IMR-90 (cell line): ENCODE results near the gene LTBP1. TPM values are rescaled to one million over a fixed set of nuclear protein-coding genes. Genes with fewer than 3 reads are reported as not detected.

ENCODE experiments used
- ATAC-seq: fragments of 200-7000 bp; cut with Tn5 transposase; 2 replicates; pipeline ENCODE4 v1.9.1; 2020; ENCODE audit warnings: low read depth, mild to moderate bottlenecking, moderate library complexity
- BruUV-seq: library from RNA; stranded (reverse); fragments of 400-500 nt; replicated peaks from 2 replicates; lab custom pipeline; 2021; lab: Mats Ljungman, UMichigan
- CTCF ChIA-PET: fragments of 300-600 bp; formaldehyde crosslinking; extraction: SDS; loops from one replicate; lab custom pipeline; 2021; ENCODE audit warnings: antibody characterized with exemption; lab: Yijun Ruan, JAX
- POLR2A ChIA-PET: fragments of 300-600 bp; sonication (Branson Sonifier 250); formaldehyde crosslinking; loops from one replicate; lab custom pipeline; 2022; ENCODE audit warnings: antibody characterized with exemption; ENCODE audit not compliant: unreplicated experiment; lab: Charles Lee
- DNase-seq: peaks from one replicate; pipeline ENCODE4 v3.0.0; 2013
- H2AFZ ChIP-seq: replicated peaks from 2 replicates; pipeline ENCODE3; 2013; ENCODE audit warnings: low read length, mild to moderate bottlenecking; ENCODE audit not compliant: poor library complexity
- H2AK5ac ChIP-seq: 2 replicates; pipeline ENCODE4 v1.6.1; 2013; ENCODE audit warnings: low read depth, low read length, inconsistent platforms
- H2AK9ac ChIP-seq: replicated peaks from 2 replicates; pipeline ENCODE3; 2013; ENCODE audit warnings: mild to moderate bottlenecking, low read depth, low read length, moderate library complexity; ENCODE audit not compliant: poor library complexity
- H2BK120ac ChIP-seq: 2 replicates; pipeline ENCODE4 v1.6.1; 2013; ENCODE audit warnings: low read depth, low read length, inconsistent platforms
- H2BK15ac ChIP-seq: 3 replicates; pipeline ENCODE4 v1.6.1; 2013; ENCODE audit warnings: low read depth, low read length, inconsistent platforms
- H2BK20ac ChIP-seq: 2 replicates; pipeline ENCODE4 v1.6.1; 2013; ENCODE audit warnings: low read depth, mild to moderate bottlenecking, inconsistent platforms, low read length, moderate library complexity
- H2BK5ac ChIP-seq: 2 replicates; pipeline ENCODE4 v1.6.1; 2013; ENCODE audit warnings: mild to moderate bottlenecking, low read depth, low read length, inconsistent platforms; ENCODE audit not compliant: poor library complexity, severe bottlenecking
- H3K14ac ChIP-seq: replicated peaks from 2 replicates; pipeline ENCODE4 v1.6.1; 2013; ENCODE audit warnings: low read depth, low read length, inconsistent platforms
- H3K18ac ChIP-seq: 2 replicates; pipeline ENCODE4 v1.6.1; 2013; ENCODE audit warnings: low read depth, low read length, control low read depth
- H3K23ac ChIP-seq: 2 replicates; pipeline ENCODE4 v1.6.1; 2013; ENCODE audit warnings: low read depth, low read length, inconsistent platforms
- H3K27ac ChIP-seq: 2 replicates; pipeline ENCODE4 v1.5.1; 2013; ENCODE audit warnings: mild to moderate bottlenecking, control low read depth, low read length; ENCODE audit not compliant: insufficient read depth
- H3K27me3 ChIP-seq: 2 replicates; pipeline ENCODE4 v1.6.1; 2013; ENCODE audit warnings: low read length; ENCODE audit not compliant: control insufficient read depth, insufficient read depth
- H3K36me3 ChIP-seq: 2 replicates; pipeline ENCODE4 v1.6.1; 2013; ENCODE audit warnings: low read length, mixed read lengths; ENCODE audit not compliant: control insufficient read depth, insufficient read depth
- H3K4ac ChIP-seq: 2 replicates; pipeline ENCODE4 v1.6.1; 2013; ENCODE audit warnings: low read depth, low read length, inconsistent platforms
- H3K4me1 ChIP-seq: 2 replicates; pipeline ENCODE4 v1.6.1; 2013; ENCODE audit warnings: low read length, mixed read lengths; ENCODE audit not compliant: control insufficient read depth, insufficient read depth
- H3K4me2 ChIP-seq: 2 replicates; pipeline ENCODE4 v1.6.1; 2013; ENCODE audit warnings: low read depth, mild to moderate bottlenecking, control low read depth, low read length, moderate library complexity
- H3K4me3 ChIP-seq: 2 replicates; pipeline ENCODE4 v1.5.1; 2013; ENCODE audit warnings: low read depth, mild to moderate bottlenecking, control low read depth, low read length, moderate library complexity; ENCODE audit not compliant: insufficient read depth
- H3K56ac ChIP-seq: 2 replicates; pipeline ENCODE4 v1.6.1; 2013; ENCODE audit warnings: low read length, inconsistent platforms; ENCODE audit not compliant: insufficient read depth; ENCODE audit errors: extremely low read depth
- H3K79me1 ChIP-seq, 2 experiments: 2 replicates each; pipeline ENCODE4 v1.6.1; 2013; ENCODE audit warnings: low read length in 2 of 2, inconsistent platforms in 1 of 2, low read depth in 1 of 2
- H3K9ac ChIP-seq: 2 replicates; pipeline ENCODE4 v1.6.1; 2013; ENCODE audit warnings: low read depth, low read length, control low read depth
- H3K9me1 ChIP-seq: 2 replicates; pipeline ENCODE4 v1.6.1; 2013; ENCODE audit warnings: low read length, inconsistent platforms; ENCODE audit not compliant: insufficient read depth
- H3K9me3 ChIP-seq: 2 replicates; pipeline ENCODE4 v1.6.1; 2013; ENCODE audit warnings: low read length; ENCODE audit not compliant: control insufficient read depth, insufficient read depth
- H4K20me1 ChIP-seq: 2 replicates; pipeline ENCODE4 v1.6.1; 2013; ENCODE audit warnings: low read length, inconsistent platforms; ENCODE audit not compliant: insufficient read depth
- H4K5ac ChIP-seq: 2 replicates; pipeline ENCODE4 v1.6.1; 2013; ENCODE audit warnings: mild to moderate bottlenecking, low read depth, low read length, control low read depth
- H4K8ac ChIP-seq, 2 experiments: 2 replicates each; pipeline ENCODE4 v1.6.1; 2013; ENCODE audit warnings: low read depth in 2 of 2, low read length in 2 of 2, control low read depth in 1 of 2, inconsistent platforms in 1 of 2
- H4K91ac ChIP-seq: 2 replicates; pipeline ENCODE4 v1.6.1; 2013; ENCODE audit warnings: low read depth, low read length, inconsistent platforms; ENCODE audit not compliant: insufficient read depth
- BHLHE40 ChIP-seq: fragments of 150-350 bp; IDR thresholded peaks from 2 replicates; pipeline ENCODE4 v1.6.1; 2016; ENCODE audit warnings: mild to moderate bottlenecking, low read depth, low read length
- CHD1 ChIP-seq: IDR thresholded peaks from 2 replicates; pipeline ENCODE4 v1.6.1; 2012; ENCODE audit warnings: low read depth, low read length, improper control_type of control experiment
- MAFK ChIP-seq: IDR thresholded peaks from 2 replicates; pipeline ENCODE4 v1.6.1; 2012; ENCODE audit warnings: low read depth, low read length, improper control_type of control experiment
- MAZ ChIP-seq: IDR thresholded peaks from 2 replicates; pipeline ENCODE4 v1.6.1; 2012; ENCODE audit warnings: low read depth, mild to moderate bottlenecking, low read length, improper control_type of control experiment, moderate library complexity, borderline replicate concordance
- MXI1 ChIP-seq: IDR thresholded peaks from 2 replicates; pipeline ENCODE4 v1.6.1; 2012; ENCODE audit warnings: low read depth, mild to moderate bottlenecking, low read length, moderate library complexity, borderline replicate concordance
- POLR2A ChIP-seq: IDR thresholded peaks from 2 replicates; pipeline ENCODE4 v1.6.1; 2012; ENCODE audit warnings: mild to moderate bottlenecking, low read depth, low read length
- RAD21 ChIP-seq: IDR thresholded peaks from 2 replicates; pipeline ENCODE4 v1.6.1; 2012; ENCODE audit warnings: low read length, improper control_type of control experiment
- RCOR1 ChIP-seq: IDR thresholded peaks from 2 replicates; pipeline ENCODE4 v1.6.1; 2012; ENCODE audit warnings: mild to moderate bottlenecking, low read length, improper control_type of control experiment; ENCODE audit not compliant: insufficient replicate concordance
- RFX5 ChIP-seq: IDR thresholded peaks from 2 replicates; pipeline ENCODE4 v1.8.0; 2012; ENCODE audit warnings: low read depth, mild to moderate bottlenecking, low read length, moderate library complexity
- WGBS, 2 experiments: methylation state at CpG; one replicate each; pipeline versions ENCODE4 v1.1.5 to v1.1.7; 2013; ENCODE audit warnings: missing lambda C conversion rate in 2 of 2; ENCODE audit not compliant: insufficient read length in 1 of 2; ENCODE audit errors: extremely low coverage in 2 of 2; 5-methylcytosine and 5-hydroxymethylcytosine counted together
- dilution Hi-C: fragments of 300-500 bp; cut with HindIII; formaldehyde crosslinking; loops from one replicate; pipeline ENCODE4 v1.14.3; 2018; ENCODE audit warnings: low sequenced_read_pairs; ENCODE audit not compliant: unreplicated experiment
- in situ Hi-C: fragments of 300-500 bp; cut with MboI; formaldehyde crosslinking; loops from 3 replicates; pipeline ENCODE4 v1.14.3; 2019; ENCODE audit warnings: low sequenced_read_pairs, inconsistent platforms, mixed read lengths
- intact Hi-C: fragments of 100-400 bp; cut with micrococcal nuclease; formaldehyde crosslinking; loops from 2 replicates; pipeline ENCODE4 v1.10.0; 2022
- polyA plus RNA-seq, 3 experiments: library from polyadenylated mRNA; depleted of rRNA; stranded (reverse); fragments of >200 nt; gene quantifications; 2 replicates each; pipeline ENCODE4 v1.2.3, GENCODE V29; 2012; ENCODE audit warnings: low replicate concordance in 1 of 3
- total RNA-seq: library from RNA; depleted of rRNA; stranded (reverse); fragments of >200 nt; gene quantifications from 2 replicates; pipeline ENCODE4 v1.2.3, GENCODE V29; 2012
- TF ChIP-seq, protein P1 (sequence below): conservative IDR thresholded peaks from 2 replicates; pipeline ENCODE4 v1.5.1; 2012; ENCODE audit warnings: mild to moderate bottlenecking, low read depth, low read length, improper control_type of control experiment
- TF ChIP-seq, protein P2 (sequence below): fragments of 150-350 bp; IDR thresholded peaks from 2 replicates; pipeline ENCODE4 v1.6.1; 2016; ENCODE audit warnings: low read depth, mild to moderate bottlenecking, low read length, moderate library complexity, borderline replicate concordance
- TF ChIP-seq, protein P3 (sequence below): fragments of 150-350 bp; IDR thresholded peaks from 2 replicates; pipeline ENCODE4 v1.6.1; 2017; ENCODE audit warnings: mild to moderate bottlenecking, antibody characterized with exemption, low read length, low read depth

LTBP1 gene
- total and polyA plus RNA-seq, 2 of the 4 experiments (the other 2 are of a cell fraction), result 235 to 326 TPM

DNA sequence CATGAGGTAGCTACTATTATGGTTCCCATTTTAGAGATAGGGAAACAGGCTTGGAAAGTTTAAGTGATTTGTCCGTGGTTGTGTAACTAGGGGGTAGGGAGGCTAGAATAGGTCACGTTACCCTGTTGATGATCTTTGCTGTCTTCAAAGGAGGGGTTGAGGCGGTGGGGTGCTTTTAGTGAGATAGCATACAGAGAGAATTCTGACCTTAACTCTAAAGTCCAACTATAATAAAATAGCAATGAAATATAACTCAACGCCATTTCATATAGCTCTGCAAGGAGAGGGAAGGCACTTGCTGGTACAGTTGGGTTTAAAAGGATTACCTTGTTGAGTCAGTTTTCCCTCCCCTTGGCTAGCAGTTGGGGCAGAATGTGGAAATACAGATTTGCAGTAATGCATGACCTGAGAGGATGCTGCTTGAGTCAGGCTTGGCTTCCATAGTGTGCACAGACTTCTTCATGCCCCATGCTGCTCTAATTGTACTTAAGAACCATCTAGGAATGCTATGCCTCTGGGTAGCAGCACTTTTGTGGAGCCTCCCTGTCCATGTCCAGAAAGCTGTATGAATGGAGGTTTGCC, 143.9 kb downstream of the LTBP1 start:
- no peak overlapping the region for H4K5ac ChIP-seq
- POLR2A ChIA-PET, result no interaction called here
- H3K9me3 ChIP-seq, result no peaks in the 10 kb centered on the region
- no peak overlapping the region for H3K4ac ChIP-seq
- H4K20me1 ChIP-seq, result no peaks in the 10 kb centered on the region; the same call in 1 of the 2 replicates
- CTCF ChIA-PET, result no interaction called here
- no peak overlapping the region for H3K14ac ChIP-seq
- no peak overlapping the region for H3K4me3 ChIP-seq
- no peak overlapping the region for H2AK5ac ChIP-seq
- no peak overlapping the region for H3K9ac ChIP-seq
- peaks cover 8% of the 10 kb centered on the region for H3K9me1 ChIP-seq
- H3K27ac ChIP-seq, result no peak overlapping the region
- dilution Hi-C loops, result no loop called here
- no peak overlapping the region for H2BK120ac ChIP-seq
- ATAC-seq (no peak), DNase-seq (no peak)
- peaks cover 11% of the 10 kb centered on the region for H3K4me1 ChIP-seq
- H4K91ac ChIP-seq, result no peak overlapping the region
- no TSS peak for BruUV-seq
- intact Hi-C loops, result no loop called here
- in situ Hi-C loops, result no loop called here
- no peak overlapping the region for H4K8ac ChIP-seq
- H2BK5ac ChIP-seq, result no peak overlapping the region
- H3K23ac ChIP-seq, result no peak overlapping the region
- WGBS, 2 experiments, result no CpG with 5 or more reads among the region's 4 CpGs
- no peak overlapping the region for H2AK9ac ChIP-seq
- H2AFZ ChIP-seq, result no peak overlapping the region
- no peaks in the 10 kb centered on the region for H3K36me3 ChIP-seq
- H3K4me2 ChIP-seq, result no peak overlapping the region
- no peak overlapping the region for H3K18ac ChIP-seq
- peaks cover 24 to 36% of the 10 kb centered on the region in 2 experiments for H3K79me1 ChIP-seq
- TF ChIP-seq, protein P1, sequence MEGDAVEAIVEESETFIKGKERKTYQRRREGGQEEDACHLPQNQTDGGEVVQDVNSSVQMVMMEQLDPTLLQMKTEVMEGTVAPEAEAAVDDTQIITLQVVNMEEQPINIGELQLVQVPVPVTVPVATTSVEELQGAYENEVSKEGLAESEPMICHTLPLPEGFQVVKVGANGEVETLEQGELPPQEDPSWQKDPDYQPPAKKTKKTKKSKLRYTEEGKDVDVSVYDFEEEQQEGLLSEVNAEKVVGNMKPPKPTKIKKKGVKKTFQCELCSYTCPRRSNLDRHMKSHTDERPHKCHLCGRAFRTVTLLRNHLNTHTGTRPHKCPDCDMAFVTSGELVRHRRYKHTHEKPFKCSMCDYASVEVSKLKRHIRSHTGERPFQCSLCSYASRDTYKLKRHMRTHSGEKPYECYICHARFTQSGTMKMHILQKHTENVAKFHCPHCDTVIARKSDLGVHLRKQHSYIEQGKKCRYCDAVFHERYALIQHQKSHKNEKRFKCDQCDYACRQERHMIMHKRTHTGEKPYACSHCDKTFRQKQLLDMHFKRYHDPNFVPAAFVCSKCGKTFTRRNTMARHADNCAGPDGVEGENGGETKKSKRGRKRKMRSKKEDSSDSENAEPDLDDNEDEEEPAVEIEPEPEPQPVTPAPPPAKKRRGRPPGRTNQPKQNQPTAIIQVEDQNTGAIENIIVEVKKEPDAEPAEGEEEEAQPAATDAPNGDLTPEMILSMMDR, result no peak
- TF ChIP-seq BHLHE40, result no peak
- no peak for TF ChIP-seq MAFK
- TF ChIP-seq POLR2A, result no peak
- no peak for TF ChIP-seq RAD21
- TF ChIP-seq MXI1, result no peak
- TF ChIP-seq, protein P2, sequence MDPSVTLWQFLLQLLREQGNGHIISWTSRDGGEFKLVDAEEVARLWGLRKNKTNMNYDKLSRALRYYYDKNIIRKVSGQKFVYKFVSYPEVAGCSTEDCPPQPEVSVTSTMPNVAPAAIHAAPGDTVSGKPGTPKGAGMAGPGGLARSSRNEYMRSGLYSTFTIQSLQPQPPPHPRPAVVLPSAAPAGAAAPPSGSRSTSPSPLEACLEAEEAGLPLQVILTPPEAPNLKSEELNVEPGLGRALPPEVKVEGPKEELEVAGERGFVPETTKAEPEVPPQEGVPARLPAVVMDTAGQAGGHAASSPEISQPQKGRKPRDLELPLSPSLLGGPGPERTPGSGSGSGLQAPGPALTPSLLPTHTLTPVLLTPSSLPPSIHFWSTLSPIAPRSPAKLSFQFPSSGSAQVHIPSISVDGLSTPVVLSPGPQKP, result no peak
- no peak for TF ChIP-seq MAZ
- no peak for TF ChIP-seq CHD1
- TF ChIP-seq RFX5, result no peak
- no peak for TF ChIP-seq RCOR1
- TF ChIP-seq, protein P3, sequence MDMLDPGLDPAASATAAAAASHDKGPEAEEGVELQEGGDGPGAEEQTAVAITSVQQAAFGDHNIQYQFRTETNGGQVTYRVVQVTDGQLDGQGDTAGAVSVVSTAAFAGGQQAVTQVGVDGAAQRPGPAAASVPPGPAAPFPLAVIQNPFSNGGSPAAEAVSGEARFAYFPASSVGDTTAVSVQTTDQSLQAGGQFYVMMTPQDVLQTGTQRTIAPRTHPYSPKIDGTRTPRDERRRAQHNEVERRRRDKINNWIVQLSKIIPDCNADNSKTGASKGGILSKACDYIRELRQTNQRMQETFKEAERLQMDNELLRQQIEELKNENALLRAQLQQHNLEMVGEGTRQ, result no peak
- H2BK20ac ChIP-seq, result no peak overlapping the region
- H2BK15ac ChIP-seq, result no peak overlapping the region
- H3K27me3 ChIP-seq, result no peaks in the 10 kb centered on the region
- no peak overlapping the region for H3K56ac ChIP-seq
